GM21825 (cell line): ENCODE measurements around the gene SREK1IP1.

Experiments used
- ATAC-seq: cut with Tn5 transposase; IDR thresholded peaks from one replicate; pipeline ENCODE4 v1.9.1; 2021; ENCODE audit warnings: mild to moderate bottlenecking, moderate library complexity; ENCODE audit not compliant: unreplicated experiment

The SREK1IP1 gene

GRCh38 chr5:64688391-64688790 lies 80.1 kb downstream of the SREK1IP1 start:
- no peak for ATAC-seq

- ATAC-seq: no peak
Measured at GRCh38 chr5:64685866-64686265, 82.6 kb downstream of the SREK1IP1 start.

GRCh38 chr5:64682608-64683007 lies 85.9 kb downstream of the SREK1IP1 start:
- ATAC-seq: no peak

- ATAC-seq: no peak
Measured at GRCh38 chr5:64680289-64680688, 88.2 kb downstream of the SREK1IP1 start.

GRCh38 chr5:64678374-64678773 lies 90.1 kb downstream of the SREK1IP1 start:
- ATAC-seq: no peak

- ATAC-seq: no peak
Measured at GRCh38 chr5:64671678-64672077, 96.8 kb downstream of the SREK1IP1 start.

GRCh38 chr5:64670277-64670676 lies 98.2 kb downstream of the SREK1IP1 start:
- ATAC-seq: no peak
